ENCODE results near the gene SLC6A2. TPM values are rescaled to one million over a fixed set of nuclear protein-coding genes. Genes with fewer than 3 reads are reported as not detected.

Gene SLC6A2
- total and polyA plus RNA-seq, 7 donors, result 0.04 TPM; not detected in 6

DNA sequence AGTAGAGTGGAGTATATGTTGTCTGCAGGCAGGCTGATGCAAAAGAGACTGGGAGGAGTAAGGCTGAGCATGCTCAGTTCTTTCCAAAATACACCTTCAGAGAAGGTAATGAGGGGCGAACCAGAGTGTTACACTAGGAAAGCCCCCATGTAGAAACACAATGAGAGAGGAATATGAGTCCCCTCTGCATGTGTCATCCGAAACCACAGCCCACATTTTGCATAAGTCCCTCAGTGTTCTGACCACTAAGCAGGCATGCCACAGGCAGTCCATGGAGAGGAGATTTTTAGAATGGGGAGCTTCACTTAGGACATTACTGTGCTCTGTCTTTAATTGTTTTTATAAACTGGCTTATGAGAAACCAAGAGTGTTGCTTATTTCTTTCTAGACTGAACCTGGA is 32.0 kb downstream of the SLC6A2 start:
- 62 to 77% (median 63%) methylated on average over 2 of the region's 2 CpGs for WGBS, 3 donors
- Histone ChIP-seq H3K27ac (no peak overlapping the region), H3K4me3 (no peak overlapping the region), H3K27me3 (ENCODE audit: insufficient read depth in 3 of 3, low read length in 2 of 3) (no peaks in the 10 kb centered on the region), H3K4me1 (no peaks in the 10 kb centered on the region), H3K36me3 (ENCODE audit: insufficient read depth in 1 of 2, low read depth in 1 of 2) (no peaks in the 10 kb centered on the region), H3K9me3 (no peaks in the 10 kb centered on the region)
- intact Hi-C loops (cut with DNase I), result no loop called here
- DNase-seq (no peak), ATAC-seq (no peak)
- TF ChIP-seq, protein P1, sequence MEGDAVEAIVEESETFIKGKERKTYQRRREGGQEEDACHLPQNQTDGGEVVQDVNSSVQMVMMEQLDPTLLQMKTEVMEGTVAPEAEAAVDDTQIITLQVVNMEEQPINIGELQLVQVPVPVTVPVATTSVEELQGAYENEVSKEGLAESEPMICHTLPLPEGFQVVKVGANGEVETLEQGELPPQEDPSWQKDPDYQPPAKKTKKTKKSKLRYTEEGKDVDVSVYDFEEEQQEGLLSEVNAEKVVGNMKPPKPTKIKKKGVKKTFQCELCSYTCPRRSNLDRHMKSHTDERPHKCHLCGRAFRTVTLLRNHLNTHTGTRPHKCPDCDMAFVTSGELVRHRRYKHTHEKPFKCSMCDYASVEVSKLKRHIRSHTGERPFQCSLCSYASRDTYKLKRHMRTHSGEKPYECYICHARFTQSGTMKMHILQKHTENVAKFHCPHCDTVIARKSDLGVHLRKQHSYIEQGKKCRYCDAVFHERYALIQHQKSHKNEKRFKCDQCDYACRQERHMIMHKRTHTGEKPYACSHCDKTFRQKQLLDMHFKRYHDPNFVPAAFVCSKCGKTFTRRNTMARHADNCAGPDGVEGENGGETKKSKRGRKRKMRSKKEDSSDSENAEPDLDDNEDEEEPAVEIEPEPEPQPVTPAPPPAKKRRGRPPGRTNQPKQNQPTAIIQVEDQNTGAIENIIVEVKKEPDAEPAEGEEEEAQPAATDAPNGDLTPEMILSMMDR (IDR thresholded peaks at IDR 0.05), result no peak

DNA sequence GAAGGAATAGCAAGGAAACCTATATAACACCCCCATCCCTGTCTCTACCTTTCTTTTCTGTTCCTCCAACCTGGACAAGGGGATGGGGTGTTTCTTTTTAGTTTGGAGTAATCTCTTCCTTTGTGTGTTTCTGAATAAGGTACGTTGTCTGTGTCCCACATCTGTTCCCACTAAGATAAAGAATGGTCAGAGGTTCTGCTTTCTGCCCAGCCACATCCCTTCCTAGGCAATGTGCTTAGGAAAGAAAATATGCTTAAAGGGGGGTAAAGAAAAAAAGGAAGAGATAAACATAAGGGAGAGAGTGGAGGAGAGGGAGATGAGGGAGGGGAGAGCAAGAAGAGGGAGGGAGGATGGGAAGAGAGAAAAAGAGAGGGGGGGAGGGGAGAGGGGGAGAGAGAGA is 35.1 kb downstream of the SLC6A2 start:
- Histone ChIP-seq H3K27me3 (ENCODE audit: insufficient read depth in 3 of 3, low read length in 2 of 3) (no peaks in the 10 kb centered on the region), H3K4me1 (no peaks in the 10 kb centered on the region), H3K27ac (no peak overlapping the region), H3K4me3 (no peak overlapping the region), H3K36me3 (ENCODE audit: insufficient read depth in 1 of 2, low read depth in 1 of 2) (no peaks in the 10 kb centered on the region), H3K9me3 (no peaks in the 10 kb centered on the region)
- intact Hi-C loops (cut with DNase I), result no loop called here
- TF ChIP-seq, protein P1 (IDR thresholded peaks at IDR 0.05), result no peak
- WGBS, 3 donors, result 63 to 71% (median 64%) methylated on average over 1 of the region's 1 CpG
- DNase-seq (no peak), ATAC-seq (no peak)

DNA sequence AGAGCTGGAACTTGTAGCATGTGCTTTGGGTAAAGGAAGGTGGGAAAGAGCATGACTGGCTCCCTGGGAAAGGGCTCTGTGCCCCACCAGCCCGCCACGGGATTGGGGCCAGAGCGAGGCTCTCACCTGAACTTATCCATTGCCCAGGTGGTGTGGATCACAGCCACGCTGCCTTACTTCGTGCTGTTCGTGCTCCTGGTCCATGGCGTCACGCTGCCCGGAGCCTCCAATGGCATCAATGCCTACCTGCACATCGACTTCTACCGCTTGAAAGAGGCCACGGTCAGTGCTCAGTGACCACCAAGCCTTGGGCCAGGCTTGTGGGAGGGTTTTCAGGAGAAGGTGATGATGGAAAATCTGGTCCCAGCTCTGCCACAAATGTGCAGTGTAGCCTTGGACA is 36.0 kb downstream of the SLC6A2 start:
- WGBS, 3 donors, result 93 to 98% (median 95%) methylated on average over 12 of the region's 12 CpGs
- intact Hi-C loops (cut with DNase I), result no loop called here

DNA sequence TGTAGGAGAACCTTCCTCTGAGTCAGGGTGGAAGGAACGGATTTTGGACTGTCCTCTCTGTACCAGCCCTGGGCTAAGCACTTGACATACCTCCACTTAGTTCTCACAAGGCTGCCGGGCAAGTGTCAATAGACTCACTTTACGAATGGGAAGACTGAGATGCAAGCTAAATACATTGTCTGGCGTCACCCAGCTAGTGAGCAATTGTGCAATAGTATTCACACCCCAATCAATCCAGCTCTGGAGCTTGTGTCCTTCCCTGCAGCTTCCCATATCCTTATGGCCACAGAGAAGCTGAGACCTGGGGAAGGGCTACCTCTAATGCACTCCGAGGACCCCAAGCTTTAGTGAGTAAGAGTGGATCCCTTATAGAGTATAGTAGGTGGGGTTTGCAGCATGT is 39.8 kb downstream of the SLC6A2 start:
- Histone ChIP-seq H3K27ac (no peak overlapping the region), H3K36me3 (ENCODE audit: insufficient read depth in 1 of 2, low read depth in 1 of 2) (no peaks in the 10 kb centered on the region), H3K27me3 (ENCODE audit: insufficient read depth in 3 of 3, low read length in 2 of 3) (no peaks in the 10 kb centered on the region), H3K4me3 (no peak overlapping the region), H3K4me1 (no peaks in the 10 kb centered on the region), H3K9me3 (no peaks in the 10 kb centered on the region)
- intact Hi-C loops (cut with DNase I), result loop anchor here in 1 of 2 donors (5.0 kb wide), 1 partner anchor 218 kb away; the partner anchor contains the start of gene MMP2
- 88 to 92% (median 91%) methylated on average over 5 of the region's 5 CpGs for WGBS, 3 donors
- TF ChIP-seq, protein P1 (IDR thresholded peaks at IDR 0.05), result no peak
- DNase-seq (no peak), ATAC-seq (no peak)

More for the DNA sequence above, 36.0 kb downstream of the SLC6A2 start:
- no peak for ATAC-seq
- Histone ChIP-seq H3K27ac (no peak overlapping the region), H3K27me3 (ENCODE audit: insufficient read depth in 3 of 3, low read length in 2 of 3) (no peaks in the 10 kb centered on the region), H3K9me3 (no peaks in the 10 kb centered on the region), H3K4me3 (no peak overlapping the region), H3K36me3 (ENCODE audit: insufficient read depth in 1 of 2, low read depth in 1 of 2) (no peaks in the 10 kb centered on the region), H3K4me1 (no peaks in the 10 kb centered on the region)
- TF ChIP-seq, protein P1 (IDR thresholded peaks at IDR 0.05), result no peak
- DNase-seq, result no peak

DNA sequence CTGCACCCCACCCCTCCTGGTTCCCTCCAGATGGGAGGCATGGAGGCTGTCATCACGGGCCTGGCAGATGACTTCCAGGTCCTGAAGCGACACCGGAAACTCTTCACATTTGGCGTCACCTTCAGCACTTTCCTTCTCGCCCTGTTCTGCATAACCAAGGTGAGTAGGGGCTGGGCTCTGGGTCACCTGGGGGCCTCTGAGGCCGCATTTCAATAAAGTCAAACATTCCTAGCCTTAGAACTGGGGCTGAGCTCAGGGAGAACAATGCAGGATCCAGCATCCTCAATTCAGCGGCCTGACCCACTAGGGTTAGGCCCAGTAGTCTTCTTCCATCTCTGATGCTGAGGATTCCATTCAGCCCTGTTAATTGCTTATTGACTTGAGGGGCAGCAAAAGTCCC is 42.1 kb downstream of the SLC6A2 start:
- H3K9me3 ChIP-seq, result no peaks in the 10 kb centered on the region
- TF ChIP-seq, protein P1 (IDR thresholded peaks at IDR 0.05), result no peak
- intact Hi-C loops (cut with DNase I), result loop anchor here in 1 of 2 donors (5.0 kb wide), 1 partner anchor 221 kb away; the partner anchor contains the start of gene MMP2
- H3K36me3 ChIP-seq (ENCODE audit: insufficient read depth in 1 of 2, low read depth in 1 of 2), result no peaks in the 10 kb centered on the region
- DNase-seq (no peak), ATAC-seq (no peak)
- no peaks in the 10 kb centered on the region for H3K27me3 ChIP-seq (ENCODE audit: insufficient read depth in 3 of 3, low read length in 2 of 3)
- WGBS, 3 donors, result 72 to 82% (median 78%) methylated on average over 7 of the region's 7 CpGs
- no peak overlapping the region for H3K4me3 ChIP-seq
- no peak overlapping the region for H3K27ac ChIP-seq
- H3K4me1 ChIP-seq, result no peaks in the 10 kb centered on the region
